ENCODE results near the gene CDRT4.
A peak's percentile ranks its signal among the peaks of the same experiment; 100 is the strongest.

The CDRT4 gene

GRCh38 chr17:15395091-15395490 is 72.3 kb downstream of the CDRT4 start:
- DNase-seq (ENCODE audit: low spot score), result no peak
- ChIA-PET CTCF (no interaction called here), POLR2A (ENCODE audit: low non-redundant PET) (no interaction called here)
- no peak for TF ChIP-seq CTCF (conservative IDR thresholded peaks at IDR 0.05; ENCODE audit: low read depth)
- no peak overlapping the region for H3K27ac ChIP-seq

DNA sequence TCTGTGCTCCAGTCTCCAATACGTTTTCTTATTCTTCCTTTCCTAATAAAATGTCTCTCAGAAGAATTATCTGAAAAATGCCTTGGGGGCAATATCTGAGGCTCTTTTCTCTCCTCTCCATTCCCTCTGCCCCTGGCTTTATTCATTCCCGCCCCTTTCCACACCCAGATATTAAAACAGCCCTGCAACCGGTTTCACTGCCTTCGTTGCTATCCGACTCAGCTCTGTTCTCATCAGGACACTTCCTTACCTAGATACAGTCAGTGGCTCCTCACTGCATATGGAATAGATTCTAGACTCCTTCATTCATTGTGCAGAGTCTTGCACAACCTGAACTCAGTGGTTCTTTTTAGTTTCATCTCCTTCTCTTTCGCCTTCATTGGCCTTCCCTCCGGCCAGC is 74.0 kb downstream of the CDRT4 start:
- no peak overlapping the region for H3K27ac ChIP-seq
- ChIA-PET POLR2A (ENCODE audit: low non-redundant PET) (no interaction called here), CTCF (no interaction called here)
- no peak for TF ChIP-seq CTCF (conservative IDR thresholded peaks at IDR 0.05; ENCODE audit: low read depth)
- DNase-seq (ENCODE audit: low spot score), result no peak

DNA sequence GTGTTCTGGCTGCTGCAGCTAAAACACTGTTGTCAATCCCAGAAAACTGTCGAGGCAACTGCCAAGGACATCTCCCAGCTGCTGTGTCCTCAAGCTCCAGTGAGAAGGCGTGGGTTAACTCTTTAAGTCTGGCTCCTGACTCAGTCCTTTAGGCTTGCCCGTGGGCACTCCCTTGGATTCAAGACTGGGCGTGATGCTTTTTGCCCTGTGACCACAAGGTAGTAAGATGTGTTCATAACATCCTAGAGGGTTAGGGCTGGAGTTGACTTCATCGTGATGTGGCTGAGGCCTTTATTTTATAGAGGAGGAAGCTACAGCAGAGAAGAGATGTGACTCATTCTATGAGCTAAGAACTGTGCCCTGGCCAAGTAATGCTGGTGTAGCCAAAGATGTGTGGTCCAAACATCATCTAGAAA is 75.1 kb downstream of the CDRT4 start:
- CTCF ChIA-PET, result no interaction called here
- no peak for TF ChIP-seq CTCF (conservative IDR thresholded peaks at IDR 0.05; ENCODE audit: low read depth)
- POLR2A ChIA-PET (ENCODE audit: low non-redundant PET), result no interaction called here
- DNase-seq (ENCODE audit: low spot score), result peak; percentile 57
- no peak overlapping the region for H3K27ac ChIP-seq

- CTCF ChIA-PET, result no interaction called here
- POLR2A ChIA-PET (ENCODE audit: low non-redundant PET), result no interaction called here
- no peak overlapping the region for H3K27ac ChIP-seq
- no peak for DNase-seq (ENCODE audit: low spot score)
- TF ChIP-seq CTCF (conservative IDR thresholded peaks at IDR 0.05; ENCODE audit: low read depth), result no peak
Observed at GRCh38 chr17:15388356-15389041, 78.9 kb downstream of the CDRT4 start.

DNA sequence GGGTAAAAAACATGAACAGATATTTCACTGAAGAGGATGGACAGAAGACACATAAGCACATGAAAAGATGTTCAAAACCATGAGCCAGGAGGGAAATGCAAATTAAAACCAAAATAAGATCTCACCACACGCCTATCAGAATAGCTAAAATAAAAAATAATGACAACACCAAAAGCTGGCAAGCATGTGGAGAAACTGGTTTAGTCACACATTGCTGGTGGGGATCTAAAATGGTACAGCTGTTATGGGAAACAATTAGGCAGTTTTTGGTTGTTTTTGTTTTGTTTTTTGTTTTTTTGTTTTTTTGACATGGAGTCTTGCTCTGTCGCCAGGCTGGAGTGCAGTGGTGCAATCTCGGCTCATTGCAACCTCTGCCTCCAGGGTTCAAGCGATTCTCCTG is 81.3 kb downstream of the CDRT4 start:
- CTCF ChIA-PET, result no interaction called here
- H3K27ac ChIP-seq, result no peak overlapping the region
- no peak for DNase-seq (ENCODE audit: low spot score)
- POLR2A ChIA-PET (ENCODE audit: low non-redundant PET), result no interaction called here
- no peak for TF ChIP-seq CTCF (conservative IDR thresholded peaks at IDR 0.05; ENCODE audit: low read depth)
